ENCODE measurements around the gene FAM124A. TPM values are rescaled to one million over a fixed set of nuclear protein-coding genes. Genes with fewer than 3 reads are reported as not detected.
"Not testable (repeated sequence)": the region's sequence is repeated elsewhere in the genome, so short reads cannot be mapped to it uniquely, and the experiment has no call there.

Gene FAM124A
- total RNA-seq, 2 experiments from 2014 or later, result 0.07 to 0.25 TPM

- CTCF ChIA-PET, result interaction anchor here (1.1 to 1.9 kb wide), 2 partner anchors 15 to 155 kb away, joined by 3 to 4 read pairs; no protein-coding TSS in a partner anchor
Observed at GRCh38 chr13:51280379-51280940, 58.3 kb downstream of the FAM124A start.

DNA sequence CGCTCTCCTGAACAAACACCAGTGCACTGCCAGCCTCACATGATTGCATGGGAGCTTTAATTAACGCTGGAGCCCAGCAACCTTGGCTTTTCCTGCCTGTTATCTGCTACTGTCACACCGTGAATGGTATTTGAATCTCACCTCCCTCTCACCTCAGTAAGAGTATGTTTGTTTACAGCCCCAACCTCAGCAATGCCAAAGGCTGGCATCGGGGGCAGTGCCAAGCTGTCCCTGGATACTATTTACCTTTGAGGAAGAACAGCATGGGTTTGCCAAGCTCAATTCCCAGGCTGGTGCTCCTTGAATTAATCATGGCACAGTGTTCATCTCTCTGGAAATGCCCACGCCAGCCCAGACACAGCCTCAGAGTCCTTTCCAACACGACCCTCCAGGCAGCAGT, 60.1 kb downstream of the FAM124A start:
- H3K9me3 Mint-ChIP-seq, result no peaks in the 10 kb centered on the region
- H3K36me3 Mint-ChIP-seq (ENCODE audit: low read depth), result no peaks in the 10 kb centered on the region
- no peak for TF ChIP-seq CTCF (IDR thresholded peaks at IDR 0.05)
- intact Hi-C loops (cut with micrococcal nuclease), result no loop called here
- no peak overlapping the region for H3K4me3 Mint-ChIP-seq
- H3K4me1 Mint-ChIP-seq (ENCODE audit: low read depth), result peaks cover 6% of the 10 kb centered on the region
- ATAC-seq, result no peak
- H3K27me3 Mint-ChIP-seq, result no peaks in the 10 kb centered on the region
- no peak overlapping the region for H3K27ac Mint-ChIP-seq
- ChIA-PET POLR2A (interaction anchor here (0.7 kb wide), 1 partner anchor 28 kb away, joined by 4 read pairs; no protein-coding TSS in a partner anchor), CTCF (interaction anchor here (1.6 to 2.8 kb wide), 2 partner anchors 157 to 161 kb away, joined by 5 to 14 read pairs; no protein-coding TSS in a partner anchor)
- DNase-seq, result no peak

More at GRCh38 chr13:51280379-51280940, 58.3 kb downstream of the FAM124A start:
- Mint-ChIP-seq H3K27me3 (no peaks in the 10 kb centered on the region), H3K4me3 (no peak overlapping the region), H3K9me3 (no peaks in the 10 kb centered on the region), H3K36me3 (ENCODE audit: low read depth) (no peaks in the 10 kb centered on the region), H3K27ac (no peak overlapping the region), H3K4me1 (ENCODE audit: low read depth) (peaks cover 7% of the 10 kb centered on the region)
- POLR2A ChIA-PET, result no interaction called here
- ATAC-seq, result no peak
- intact Hi-C loops (cut with micrococcal nuclease), result no loop called here
- DNase-seq, result no peak
- TF ChIP-seq CTCF (IDR thresholded peaks at IDR 0.05), result no peak

DNA sequence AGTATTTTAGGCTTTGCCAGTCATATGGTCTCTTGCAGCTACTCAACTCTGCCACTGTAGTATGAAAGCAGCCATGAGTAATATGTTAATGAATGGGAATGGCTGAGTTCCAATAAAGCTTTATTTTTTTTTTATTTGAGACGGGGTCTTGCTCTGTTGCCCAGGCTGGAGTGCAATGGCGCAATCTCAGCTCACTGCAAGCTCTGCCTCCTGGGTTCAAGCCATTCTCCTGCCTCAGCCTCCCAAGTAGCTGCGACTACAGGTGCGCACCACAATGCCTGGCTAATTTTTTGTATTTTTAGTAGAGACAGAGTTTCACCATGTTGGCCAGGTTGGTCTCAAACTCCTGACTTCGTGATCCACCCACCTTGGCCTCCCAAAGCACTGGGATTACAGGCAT, 60.7 kb downstream of the FAM124A start:
- intact Hi-C loops (cut with micrococcal nuclease); H3K36me3 Mint-ChIP-seq (ENCODE audit: low read depth); H3K4me1 Mint-ChIP-seq (ENCODE audit: low read depth); POLR2A ChIA-PET; H3K27me3 Mint-ChIP-seq; H3K4me3 Mint-ChIP-seq; DNase-seq; H3K9me3 Mint-ChIP-seq; ATAC-seq; H3K27ac Mint-ChIP-seq: not testable (repeated sequence)
- CTCF ChIA-PET, result interaction anchor here (1.6 to 2.8 kb wide), 2 partner anchors 158 to 162 kb away, joined by 5 to 14 read pairs; no protein-coding TSS in a partner anchor

DNA sequence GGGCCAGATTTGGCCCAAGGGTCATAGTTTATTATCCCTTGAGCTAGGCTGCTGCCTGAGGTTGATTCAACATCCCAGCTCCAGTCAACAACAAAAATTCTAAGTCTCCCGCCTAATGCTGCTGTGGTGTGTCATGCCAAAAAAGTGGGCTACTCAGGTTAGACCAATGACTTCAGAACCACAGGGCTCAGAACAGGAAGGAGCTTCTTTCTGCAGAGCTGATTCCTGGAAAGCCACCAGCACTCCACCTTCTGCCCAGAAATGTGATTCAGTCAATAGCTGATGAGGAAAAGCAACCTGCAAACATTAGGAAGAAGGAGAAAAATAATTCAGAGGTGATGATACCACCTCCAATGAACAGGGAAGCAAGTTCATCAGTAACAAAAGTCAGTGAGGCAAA, 61.2 kb downstream of the FAM124A start:
- H3K36me3 Mint-ChIP-seq (ENCODE audit: low read depth), result no peaks in the 10 kb centered on the region
- no peak for DNase-seq
- CTCF ChIA-PET, result interaction anchor here (1.6 to 2.8 kb wide), 2 partner anchors 158 to 162 kb away, joined by 5 to 14 read pairs; no protein-coding TSS in a partner anchor

DNA sequence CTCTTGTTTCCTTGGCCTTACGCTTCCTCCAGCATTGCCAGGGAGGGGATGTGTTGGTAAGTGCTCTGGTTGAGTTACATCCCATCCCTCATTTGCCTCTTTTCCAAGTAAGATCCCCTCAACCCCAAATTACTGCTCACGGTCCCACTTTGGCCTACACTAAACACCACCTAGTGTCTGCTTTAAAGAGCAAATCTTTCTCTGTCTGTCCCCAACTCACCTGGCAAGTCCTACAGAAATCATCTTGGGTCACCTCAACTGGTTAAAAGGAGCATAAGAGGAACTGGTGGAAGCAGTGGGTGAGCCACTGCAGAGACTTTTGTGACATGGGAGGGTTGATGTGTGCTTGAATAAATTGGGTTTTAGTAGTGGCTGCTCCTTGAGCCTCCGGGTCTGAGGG, 62.1 kb downstream of the FAM124A start:
- Mint-ChIP-seq H3K4me3 (no peak overlapping the region), H3K9me3 (no peaks in the 10 kb centered on the region), H3K27ac (no peak overlapping the region), H3K4me1 (ENCODE audit: low read depth) (peaks cover 6% of the 10 kb centered on the region), H3K27me3 (no peaks in the 10 kb centered on the region), H3K36me3 (ENCODE audit: low read depth) (no peaks in the 10 kb centered on the region)
- intact Hi-C loops (cut with micrococcal nuclease), result no loop called here
- DNase-seq, result no peak
- ATAC-seq, result no peak
- ChIA-PET POLR2A (no interaction called here), CTCF (interaction anchor here (2.8 to 3.0 kb wide), 2 partner anchors 36 to 513 kb away, joined by 20 to 26 read pairs; no protein-coding TSS in a partner anchor)
- no peak for TF ChIP-seq CTCF (IDR thresholded peaks at IDR 0.05)

More for the DNA sequence above, 61.2 kb downstream of the FAM124A start:
- H3K27ac Mint-ChIP-seq, result no peak overlapping the region
- no peak for ATAC-seq
- no peak for TF ChIP-seq CTCF (IDR thresholded peaks at IDR 0.05)
- no peaks in the 10 kb centered on the region for H3K27me3 Mint-ChIP-seq
- intact Hi-C loops (cut with micrococcal nuclease), result no loop called here
- no peaks in the 10 kb centered on the region for H3K9me3 Mint-ChIP-seq
- POLR2A ChIA-PET, result no interaction called here
- no peak overlapping the region for H3K4me3 Mint-ChIP-seq
- H3K4me1 Mint-ChIP-seq (ENCODE audit: low read depth), result peaks cover 6% of the 10 kb centered on the region

Measured in activated CD8-positive, alpha-beta T cell treated with anti-CD3 and anti-CD28 coated beads for 36 hours (primary cell).